Fibroblast of peridontal ligament (primary cell): ENCODE results near the gene AGAP1.

Source experiments
- DNase-seq: peaks from one replicate; pipeline ENCODE4 v3.0.0-alpha.2; 2010; ENCODE audit errors: extremely low read depth

Gene AGAP1

GRCh38 chr2:235911633-235912233 is 417.9 kb downstream of the AGAP1 start:
- no peak for DNase-seq

GRCh38 chr2:235914756-235915155 is 420.9 kb downstream of the AGAP1 start:
- no peak for DNase-seq

GRCh38 chr2:235917506-235917905 is 423.7 kb downstream of the AGAP1 start:
- no peak for DNase-seq

- DNase-seq: no peak
Measured at GRCh38 chr2:235918876-235919275, 425.0 kb downstream of the AGAP1 start.

GRCh38 chr2:235920216-235920865 is 426.5 kb downstream of the AGAP1 start:
- DNase-seq: no peak

- DNase-seq: no peak
Measured at GRCh38 chr2:235921508-235922191, 427.8 kb downstream of the AGAP1 start.

- DNase-seq: no peak
Measured at GRCh38 chr2:235922839-235923238, 429.0 kb downstream of the AGAP1 start.

GRCh38 chr2:235923859-235924674 is 430.2 kb downstream of the AGAP1 start:
- no peak for DNase-seq

- no peak for DNase-seq
Measured at GRCh38 chr2:235924675-235925063, 430.8 kb downstream of the AGAP1 start.

- DNase-seq: no peak
Measured at GRCh38 chr2:235925250-235925919, 431.5 kb downstream of the AGAP1 start.

GRCh38 chr2:235926229-235926628 is 432.4 kb downstream of the AGAP1 start:
- no peak for DNase-seq

- DNase-seq: no peak
Measured at GRCh38 chr2:235928751-235929370, 435.0 kb downstream of the AGAP1 start.

- DNase-seq: no peak
Measured at GRCh38 chr2:235930701-235931100, 436.9 kb downstream of the AGAP1 start.

- no peak for DNase-seq
Measured at GRCh38 chr2:235931676-235932075, 437.8 kb downstream of the AGAP1 start.

- DNase-seq: peak; percentile 10
Measured at GRCh38 chr2:235934059-235934773, 440.4 kb downstream of the AGAP1 start.

GRCh38 chr2:235934774-235935484 is 441.1 kb downstream of the AGAP1 start:
- no peak for DNase-seq

- DNase-seq: no peak
Measured at GRCh38 chr2:235935773-235936172, 441.9 kb downstream of the AGAP1 start.

GRCh38 chr2:235936493-235936892 is 442.6 kb downstream of the AGAP1 start:
- no peak for DNase-seq

- no peak for DNase-seq
Measured at GRCh38 chr2:235937087-235937486, 443.2 kb downstream of the AGAP1 start.

- no peak for DNase-seq
Measured at GRCh38 chr2:235937526-235937925, 443.7 kb downstream of the AGAP1 start.
